ENCODE data around the gene TAB2.

DNA sequence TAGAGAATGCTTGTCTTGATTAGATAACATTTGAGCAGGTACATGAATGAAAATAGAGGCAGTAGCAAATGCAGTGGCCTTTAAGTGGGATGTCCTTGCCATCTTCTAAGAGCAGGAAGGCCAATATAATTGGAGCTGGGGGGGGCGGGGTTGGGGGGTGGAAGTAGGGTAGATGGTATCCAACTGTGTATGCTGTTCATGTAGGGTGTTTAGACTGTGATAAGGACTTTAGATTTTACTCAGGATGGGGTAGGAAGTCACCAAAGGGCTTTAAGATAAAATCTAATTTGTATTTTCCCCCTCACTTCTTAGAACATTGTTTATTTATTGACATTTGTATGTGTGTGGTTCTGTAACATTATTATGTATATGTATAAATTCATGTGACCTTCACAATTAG is 12.0 kb downstream of the TAB2 start:
- TF ChIP-seq CTCF (IDR thresholded peaks at IDR 0.05) (no peak), POLR2A (IDR thresholded peaks at IDR 0.05) (no peak), EP300 (IDR thresholded peaks at IDR 0.05; ENCODE audit: low read depth) (no peak)
